GM21723 (cell line): Measurements from ENCODE around the gene PLEKHA1.

Experiments
- ATAC-seq: cut with Tn5 transposase; IDR thresholded peaks from one replicate; pipeline ENCODE4 v1.9.1; 2021; ENCODE audit warnings: mild to moderate bottlenecking, moderate library complexity; ENCODE audit not compliant: unreplicated experiment

PLEKHA1 gene

DNA sequence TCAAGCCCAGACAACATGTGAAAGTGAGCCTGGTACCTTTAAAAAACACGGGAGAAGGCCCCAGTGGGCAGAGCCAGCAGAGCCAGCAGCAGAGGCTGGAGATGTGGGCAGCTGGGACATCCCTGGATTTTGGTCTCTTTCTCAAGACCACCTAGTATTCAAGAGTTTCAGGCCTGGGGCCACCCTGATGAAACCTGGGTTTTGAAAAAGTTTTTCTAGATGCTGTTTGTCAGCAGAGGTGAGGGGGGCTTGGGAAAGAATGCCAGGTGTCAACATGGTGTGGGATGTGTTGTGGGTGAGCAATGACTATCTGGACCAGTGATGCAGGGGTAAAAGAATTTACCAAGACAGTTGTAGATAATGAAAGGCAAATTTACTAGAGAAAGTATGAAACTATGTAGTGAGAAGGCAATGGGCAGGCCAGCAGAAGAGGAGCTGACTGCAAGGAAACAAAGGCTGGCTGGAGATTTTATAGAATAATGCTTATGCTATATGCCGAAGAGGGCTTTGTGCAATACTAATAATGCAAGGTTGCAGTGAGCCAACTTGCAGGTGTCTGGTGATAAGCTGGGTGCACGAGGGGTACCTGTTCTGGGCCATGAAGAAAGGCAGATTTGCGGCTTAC lies 28.1 kb upstream of the PLEKHA1 start:
- ATAC-seq, result no peak

DNA sequence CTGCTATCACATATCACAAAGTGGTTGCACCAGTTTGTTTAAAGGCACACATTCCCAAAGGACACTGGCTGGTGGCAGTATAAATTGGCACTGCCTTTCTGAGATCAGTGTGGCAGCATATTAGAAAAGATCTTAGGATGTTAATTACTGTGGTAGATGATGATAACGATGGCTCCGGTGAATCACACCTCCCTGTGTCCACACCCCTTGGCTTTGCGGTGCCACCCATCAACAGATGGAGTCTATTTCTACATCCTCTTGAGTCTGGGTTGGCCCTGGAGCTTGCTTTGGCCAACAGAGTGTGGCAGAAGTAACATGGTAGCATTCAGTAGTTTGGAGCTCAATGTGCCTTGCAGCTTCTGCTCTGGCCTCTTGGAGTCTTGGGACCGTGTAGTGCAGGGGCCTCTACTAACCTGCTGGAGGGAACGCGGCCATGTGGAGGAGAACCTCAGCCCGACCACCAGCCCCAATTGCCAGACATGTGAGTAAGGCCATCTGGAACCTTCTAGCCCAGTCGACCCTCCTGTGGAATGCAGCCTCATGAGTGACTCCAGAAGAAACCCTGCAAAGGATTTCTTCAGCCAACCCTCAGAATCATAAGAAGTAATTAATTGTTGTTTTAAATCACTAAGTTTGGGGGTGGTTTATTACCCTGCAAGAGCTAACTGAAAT lies 27.2 kb upstream of the PLEKHA1 start:
- ATAC-seq, result no peak

DNA sequence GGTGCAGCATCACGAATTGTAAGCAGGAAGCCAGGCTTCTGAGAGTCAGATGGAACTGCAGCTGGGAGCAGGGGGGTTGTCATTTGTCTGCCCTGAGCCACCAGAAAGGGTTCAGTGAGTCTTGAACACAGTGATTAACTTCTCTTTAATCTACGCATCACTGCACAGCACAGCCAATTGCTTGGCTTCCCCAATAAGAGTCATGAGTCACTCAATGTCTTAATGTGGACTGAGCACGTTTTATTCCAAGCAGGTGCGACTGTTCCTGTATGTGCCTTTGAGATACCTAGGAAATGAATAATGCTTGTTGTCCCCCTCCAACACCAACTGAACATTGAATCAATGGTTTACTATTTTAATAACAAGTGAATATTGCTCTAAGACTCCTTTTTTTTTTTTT lies 26.0 kb upstream of the PLEKHA1 start:
- ATAC-seq, result no peak

DNA sequence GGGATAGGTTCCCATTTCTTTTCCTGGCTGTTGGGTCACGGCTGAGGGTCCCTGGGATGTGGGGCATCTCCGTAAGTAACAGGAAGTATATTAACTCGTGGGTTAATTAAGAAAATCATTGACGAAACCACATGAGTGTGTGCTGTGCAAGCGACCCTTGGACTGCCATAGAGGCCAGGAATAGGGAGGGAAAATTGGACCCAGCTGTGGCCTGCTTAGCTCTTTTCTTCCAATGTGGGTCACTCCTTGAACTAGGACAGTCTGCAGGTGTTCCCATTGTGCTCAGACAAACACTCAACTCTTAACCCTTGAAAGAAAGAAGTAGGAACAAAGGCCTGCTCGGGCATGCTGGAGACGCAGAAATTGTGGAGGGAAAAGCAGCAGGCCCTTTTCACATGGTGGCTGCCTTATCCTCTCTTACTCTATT lies 25.6 kb upstream of the PLEKHA1 start:
- no peak for ATAC-seq

DNA sequence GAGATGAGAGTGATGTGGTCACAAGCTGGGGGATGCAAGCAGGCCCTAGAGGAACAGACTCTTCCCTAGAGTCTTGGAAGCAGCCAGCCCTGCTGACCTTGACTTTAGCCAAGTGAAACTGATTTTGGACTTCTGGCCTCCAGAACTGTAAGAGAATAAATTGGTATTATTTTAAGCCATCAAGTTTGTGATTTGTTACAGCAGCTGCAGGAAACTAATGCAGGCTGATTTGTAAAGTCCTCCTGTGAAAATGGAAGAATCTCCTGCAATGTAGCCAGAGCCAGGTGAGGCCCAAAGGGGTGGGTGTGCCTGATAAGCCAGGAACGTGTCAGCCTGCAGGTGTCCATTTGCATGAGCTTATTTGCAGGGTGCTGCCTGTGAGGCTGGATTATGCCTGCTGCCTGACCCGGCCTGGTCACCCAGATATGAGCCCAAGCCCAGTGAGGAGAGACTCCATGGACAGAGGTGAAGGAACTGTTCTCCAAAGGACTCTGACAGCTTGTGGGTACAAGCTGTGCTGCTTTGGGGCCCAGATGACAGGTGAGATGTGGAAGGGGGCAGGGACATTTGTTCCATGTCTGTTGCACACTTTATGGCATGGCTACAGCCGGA lies 24.6 kb upstream of the PLEKHA1 start:
- ATAC-seq, result no peak

DNA sequence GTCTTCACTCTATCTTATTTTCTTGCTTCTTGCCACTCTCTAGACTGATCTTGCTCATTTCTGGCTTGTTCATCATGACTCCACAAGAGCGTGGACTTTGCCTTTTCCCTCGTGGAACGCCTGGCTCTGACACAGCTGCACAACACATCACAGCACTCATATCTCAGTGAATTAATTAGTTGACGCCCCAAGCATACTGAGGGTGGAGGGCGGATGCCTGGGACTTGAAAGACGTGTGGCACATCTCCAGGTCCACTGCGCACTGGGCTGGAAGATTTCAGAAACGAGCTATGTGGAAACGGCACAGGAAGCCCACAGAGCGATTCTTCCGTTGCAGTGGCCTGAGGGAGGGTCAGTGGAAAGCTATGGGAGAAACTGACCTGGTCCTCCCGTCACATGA lies 23.6 kb upstream of the PLEKHA1 start:
- no peak for ATAC-seq

DNA sequence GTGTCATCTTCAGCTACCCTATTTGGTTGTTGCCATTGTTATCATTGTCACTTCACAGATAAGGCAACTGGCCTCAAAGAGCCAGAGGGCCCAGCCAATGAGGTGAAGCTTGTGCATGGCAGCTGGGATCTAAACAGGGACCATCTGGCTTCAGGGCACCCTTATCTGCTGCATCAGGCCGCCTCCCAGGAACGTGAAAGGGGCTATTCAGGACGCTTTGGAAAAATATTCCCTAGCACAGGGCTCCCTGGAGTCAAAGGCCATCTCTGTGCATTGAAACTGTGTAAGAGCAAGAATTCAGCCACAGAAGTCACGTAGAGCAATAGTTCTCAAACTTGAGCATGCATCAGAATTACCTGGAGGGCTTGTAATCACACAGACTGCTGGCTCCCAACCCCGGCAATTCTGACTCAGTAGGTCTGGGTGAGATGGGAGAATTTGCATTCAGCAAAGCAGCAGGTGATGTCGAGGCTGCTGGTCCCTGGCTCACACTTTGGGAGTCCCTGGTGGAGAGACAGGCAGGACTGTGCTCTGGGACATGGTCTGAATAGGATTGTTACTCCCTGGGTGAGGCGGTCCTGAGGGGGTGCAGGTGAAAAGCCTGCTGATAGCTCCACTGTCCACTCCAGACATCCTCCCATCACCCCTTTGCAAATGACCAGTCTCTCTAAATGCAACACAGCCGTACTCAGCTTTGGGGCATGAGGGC lies 21.5 kb upstream of the PLEKHA1 start:
- ATAC-seq, result no peak

DNA sequence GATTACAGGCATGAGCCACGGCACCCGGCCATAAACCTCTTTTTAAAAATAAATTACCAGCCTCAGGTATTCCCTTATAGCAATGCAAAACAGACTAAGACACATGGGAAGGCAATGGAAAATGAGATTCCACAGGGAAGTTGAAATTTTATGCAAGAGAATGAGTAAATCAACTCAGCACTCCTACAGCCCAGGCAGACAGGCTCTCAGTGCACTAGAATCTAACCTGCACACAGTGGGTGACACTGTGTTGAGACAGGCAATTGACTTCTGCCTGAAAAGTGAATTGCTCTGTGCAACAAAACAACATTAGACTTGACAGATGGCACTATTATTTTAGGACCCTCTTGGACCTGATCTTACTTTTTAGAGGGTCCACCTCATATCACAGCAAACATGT lies 20.1 kb upstream of the PLEKHA1 start:
- ATAC-seq, result no peak

DNA sequence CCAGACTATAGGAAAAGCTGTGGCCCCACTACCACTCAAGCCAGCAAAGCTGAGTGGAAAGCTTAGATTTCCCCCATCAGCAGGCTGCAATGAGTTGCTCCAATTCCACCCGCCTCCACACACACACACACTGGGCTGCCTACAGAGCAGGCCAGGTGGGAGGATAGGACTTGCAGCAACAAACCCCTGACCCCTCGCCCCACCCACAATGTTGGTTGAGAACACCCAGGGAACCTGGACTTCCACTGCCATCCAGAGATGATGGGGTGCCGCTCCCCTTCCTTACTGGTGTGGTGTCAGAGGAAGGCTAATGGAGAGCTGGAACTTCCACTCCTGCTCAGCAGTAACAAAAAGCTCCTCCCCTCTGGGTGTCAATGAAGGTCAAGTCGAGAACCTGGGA lies 16.8 kb upstream of the PLEKHA1 start:
- ATAC-seq, result no peak

DNA sequence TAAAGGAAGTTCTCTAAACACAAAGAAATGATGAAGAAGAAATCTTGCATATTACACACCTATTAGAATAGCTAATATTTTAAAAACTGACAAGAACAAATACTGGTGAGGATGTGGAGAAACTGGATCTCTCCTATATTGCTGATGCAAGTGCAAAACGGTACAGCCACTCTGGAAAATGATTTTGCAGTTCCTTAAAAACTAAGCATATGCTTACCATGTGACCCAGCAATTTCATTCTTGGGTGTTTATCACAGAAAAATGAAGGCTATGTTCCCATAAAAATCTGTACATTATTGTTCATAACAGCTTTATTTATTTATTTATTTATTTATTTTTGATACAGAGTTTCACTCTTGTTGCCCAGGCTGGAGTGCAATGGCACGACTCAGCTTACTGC lies 14.9 kb upstream of the PLEKHA1 start:
- no peak for ATAC-seq

DNA sequence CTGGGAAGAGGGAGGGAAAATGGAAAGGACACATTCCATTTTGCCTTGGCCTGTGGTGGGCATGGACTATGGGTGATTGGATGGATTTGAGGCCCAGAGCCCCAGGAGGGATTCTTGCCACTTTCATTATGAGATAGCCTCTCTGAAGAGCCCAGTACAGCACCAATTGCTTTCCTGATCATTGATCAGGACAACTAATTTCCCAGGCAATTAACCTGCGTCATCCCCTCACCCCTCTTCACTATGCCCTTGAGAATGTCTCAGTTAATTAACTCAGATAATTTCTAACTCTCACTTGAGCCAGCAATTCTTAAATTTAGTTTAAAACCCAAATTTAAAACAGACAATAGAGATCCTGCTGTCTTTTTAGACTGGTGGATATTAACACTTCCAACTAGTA lies 13.5 kb upstream of the PLEKHA1 start:
- no peak for ATAC-seq

DNA sequence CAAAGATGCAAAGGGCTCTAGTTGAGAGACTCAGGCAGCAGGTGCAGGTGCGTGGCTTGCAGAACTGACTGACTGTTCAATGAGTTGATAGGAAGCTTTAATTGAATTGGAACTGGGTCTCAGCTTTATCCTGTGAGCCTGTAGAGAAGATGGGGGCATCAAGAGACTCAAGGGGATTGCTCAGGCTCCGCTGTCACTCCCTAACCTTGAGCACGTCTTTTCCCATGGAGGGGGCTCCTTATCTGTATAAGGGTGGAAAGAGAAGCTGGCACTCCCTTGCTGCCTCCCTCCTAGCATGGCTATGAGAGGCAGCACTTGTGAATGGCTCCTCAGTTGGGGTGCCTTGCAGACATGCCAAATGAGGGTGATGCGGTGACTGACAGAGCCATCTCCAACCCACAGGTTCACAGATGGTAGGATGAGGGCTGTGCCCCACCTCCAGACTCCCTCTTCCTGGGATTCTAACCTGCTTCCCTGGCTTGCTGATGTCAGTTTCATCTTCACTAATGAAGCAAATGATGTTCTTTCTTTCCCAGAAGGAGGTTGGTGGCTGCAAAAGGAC lies 12.4 kb upstream of the PLEKHA1 start:
- ATAC-seq, result no peak

DNA sequence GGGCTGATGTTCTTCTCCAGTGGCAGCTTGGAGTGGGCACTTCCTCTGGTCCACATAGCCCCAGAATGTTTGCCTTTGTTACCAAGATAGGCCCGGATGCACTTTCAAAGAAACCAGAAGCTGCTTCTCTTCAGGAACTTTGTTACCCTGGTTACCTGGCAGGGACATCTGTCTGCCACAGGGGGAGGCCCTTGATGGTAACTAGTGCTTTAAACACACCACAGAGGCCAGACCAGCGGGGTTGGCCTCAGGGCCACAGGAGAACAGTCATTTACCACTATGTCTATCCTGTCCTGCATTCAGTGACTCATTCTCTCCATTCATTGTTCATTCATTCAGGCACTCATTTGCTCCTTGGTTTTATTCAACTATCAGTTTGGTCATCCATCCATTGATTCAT lies 11.9 kb upstream of the PLEKHA1 start:
- ATAC-seq, result no peak

DNA sequence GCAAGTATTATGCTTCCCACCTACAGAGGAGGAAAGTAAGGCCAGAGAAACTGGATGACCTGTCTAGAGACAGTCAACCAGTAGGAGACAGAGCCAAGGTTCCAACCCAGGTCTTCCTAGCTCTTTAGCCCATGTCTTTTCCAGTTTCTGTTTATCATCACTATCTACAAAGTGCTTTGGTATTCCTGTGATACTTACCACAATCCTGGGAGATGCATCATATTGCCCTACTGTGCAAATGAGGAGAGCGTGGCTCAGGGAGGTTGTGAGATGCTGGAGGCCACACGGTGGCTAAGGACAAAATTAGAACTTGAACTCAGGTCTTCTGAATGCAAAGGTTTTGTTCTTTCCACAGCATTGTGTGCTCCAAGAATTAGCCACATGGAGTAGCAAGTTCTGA lies 11.2 kb upstream of the PLEKHA1 start:
- ATAC-seq, result no peak

DNA sequence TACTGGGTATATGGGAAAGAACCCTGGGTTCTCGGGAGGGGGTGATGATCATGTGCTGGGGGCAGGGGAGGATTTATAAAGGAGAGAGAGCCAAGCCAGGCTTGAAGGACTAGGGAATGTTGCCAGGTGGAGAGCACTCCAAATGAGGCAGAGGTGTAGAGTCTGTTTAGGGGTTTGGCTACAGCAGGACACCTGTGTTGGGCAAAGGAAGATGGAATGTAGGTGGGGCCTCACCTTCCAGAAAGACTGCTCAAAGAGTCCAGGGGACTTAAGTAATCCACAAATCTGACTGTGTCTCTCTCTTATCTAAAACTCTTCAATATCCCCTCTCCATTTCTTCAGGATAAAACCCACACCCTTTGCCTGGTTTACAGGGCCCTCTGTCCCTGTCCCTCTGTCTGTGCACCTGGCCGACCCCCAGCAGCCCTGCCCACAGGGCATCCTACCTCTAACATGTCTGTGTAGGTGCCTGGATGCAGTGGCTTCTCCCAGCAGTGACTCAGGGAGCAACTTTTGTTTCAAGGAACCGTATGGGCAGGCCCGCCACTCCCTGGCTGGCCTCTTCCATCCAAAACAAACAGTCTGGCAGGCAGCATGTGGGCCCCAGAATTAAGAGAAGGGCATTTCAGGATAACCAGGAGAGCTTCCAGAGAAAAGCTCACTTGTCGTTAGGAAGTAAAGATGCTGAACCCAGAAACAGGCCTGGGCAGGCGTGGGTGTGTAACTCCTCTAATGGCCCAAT lies 10.6 kb upstream of the PLEKHA1 start:
- ATAC-seq, result no peak

DNA sequence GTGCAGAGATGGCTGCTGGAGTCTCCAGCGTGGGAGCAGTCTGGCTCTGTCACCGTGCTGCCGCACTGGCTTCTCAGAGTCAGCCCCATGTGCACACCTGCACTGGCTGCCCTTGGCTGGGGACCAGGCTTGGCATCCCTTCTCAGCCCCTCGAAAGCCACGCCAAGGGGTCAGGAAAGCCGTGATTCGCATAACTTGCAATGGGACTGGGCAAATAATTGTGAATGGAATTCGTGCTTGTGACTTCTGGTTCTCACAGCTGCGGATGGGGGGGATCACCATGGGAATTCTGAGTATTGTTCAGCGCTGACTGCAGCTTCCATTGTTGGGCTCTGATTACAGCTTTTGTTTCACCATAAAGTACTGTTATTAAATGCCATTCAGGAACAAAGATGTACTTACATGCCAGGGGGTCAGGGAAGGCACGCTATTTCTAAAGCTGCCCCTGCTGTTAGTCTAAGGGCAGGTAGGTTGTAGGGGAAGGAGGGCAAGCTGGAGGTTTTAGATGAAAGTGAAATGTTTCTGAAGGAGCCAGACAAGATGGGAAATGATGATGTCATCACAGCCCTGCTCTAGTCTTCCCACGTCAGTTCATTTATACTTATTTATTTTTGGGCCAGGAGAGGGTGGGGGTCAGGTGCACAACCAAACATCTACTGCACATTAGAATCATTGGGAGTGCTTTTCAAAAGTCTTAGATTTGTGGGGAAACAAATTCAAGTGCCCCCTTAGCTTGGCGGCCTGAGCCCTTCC lies 5.8 kb upstream of the PLEKHA1 start:
- ATAC-seq, result no peak

DNA sequence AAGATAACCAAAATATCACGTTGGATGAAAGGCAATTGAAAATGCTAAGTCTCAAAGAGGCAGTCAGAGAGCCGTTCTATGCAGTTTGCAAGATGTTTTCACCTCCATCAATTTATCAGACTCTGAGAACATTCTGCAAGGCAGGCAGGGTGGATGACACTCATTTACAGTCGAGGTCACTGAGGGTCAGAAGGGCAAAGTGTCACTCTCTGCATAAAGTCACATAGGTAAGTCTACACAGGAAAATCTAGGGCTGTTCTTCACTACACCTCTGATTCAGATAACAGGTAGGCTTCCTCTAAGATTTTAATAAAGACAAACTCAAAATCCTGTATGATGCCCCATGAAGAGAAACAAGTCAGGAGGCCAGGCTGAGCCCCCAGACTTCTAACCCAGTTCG lies 1.4 kb upstream of the PLEKHA1 start:
- ATAC-seq, result no peak

DNA sequence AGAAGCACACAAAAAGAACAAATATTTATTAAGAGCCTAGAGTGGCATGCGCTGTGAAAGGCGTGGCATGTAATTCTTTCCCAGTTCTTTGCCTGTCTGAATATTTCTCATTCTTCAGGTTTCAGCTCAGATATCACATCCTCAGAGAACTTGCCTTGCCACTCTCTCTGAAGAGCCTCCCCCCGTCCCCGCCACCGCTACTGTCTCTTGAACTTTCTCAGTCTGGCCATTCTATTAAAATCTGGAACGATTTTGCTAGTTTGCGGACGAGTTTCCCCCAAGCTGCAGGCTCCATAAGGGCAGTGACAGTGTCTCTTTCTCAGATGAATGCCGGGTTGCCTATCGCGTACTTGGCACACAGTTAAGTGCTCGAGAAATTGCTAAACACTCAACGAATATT lies 787 bp upstream of the PLEKHA1 start:
- no peak for ATAC-seq

DNA sequence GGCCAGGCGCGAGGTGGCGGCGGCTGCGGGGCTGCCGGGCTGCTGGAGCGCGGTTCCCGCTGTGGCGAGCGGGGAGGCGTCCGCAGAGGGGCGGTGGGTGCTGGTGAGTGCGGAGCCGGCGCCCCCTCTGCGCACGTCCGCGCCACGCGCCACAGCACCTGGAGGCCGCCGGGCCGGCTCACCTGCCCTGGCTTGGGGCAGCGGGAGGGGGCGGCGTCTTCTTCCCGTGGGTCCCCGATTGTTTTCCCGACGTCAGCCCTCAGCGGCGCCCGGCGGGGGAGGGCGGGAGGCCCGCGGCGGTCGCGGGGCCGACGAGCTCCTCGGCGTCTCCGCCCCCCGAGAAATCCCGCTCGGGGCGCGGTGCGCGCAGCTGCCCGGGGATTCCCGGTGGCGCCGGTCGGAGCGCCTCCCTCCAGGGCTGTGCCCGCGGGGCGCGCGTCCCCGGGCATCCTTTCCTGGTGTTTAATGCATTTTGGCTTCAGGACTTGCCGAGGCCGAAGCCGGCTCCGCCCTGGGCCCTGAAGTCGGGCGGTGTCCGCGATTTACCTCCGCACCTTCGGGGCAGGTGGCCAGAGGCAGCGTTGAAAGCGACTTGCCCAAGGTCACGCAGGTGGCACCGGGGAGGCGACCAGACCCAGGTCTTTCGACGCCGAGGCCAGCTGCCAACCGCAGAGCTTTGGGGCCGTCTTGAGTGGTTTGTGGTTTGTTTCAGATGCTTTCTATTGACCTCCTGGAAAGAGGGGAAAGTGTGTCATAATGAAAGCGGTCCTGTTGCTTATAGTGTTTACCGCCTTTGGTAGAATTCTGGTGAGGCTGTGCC lies 561 bp downstream of the PLEKHA1 start:
- ATAC-seq, result peak; percentile 53
